Kidney epithelial cell (primary cell): ENCODE data around the gene KNDC1. TPM values are rescaled to one million over a fixed set of nuclear protein-coding genes. Genes with fewer than 3 reads are reported as not detected.
"Not testable (repeated sequence)": the region's sequence is repeated elsewhere in the genome, so short reads cannot be mapped to it uniquely, and the experiment has no call there.

Experiments
- DNase-seq: peaks from one replicate; pipeline ENCODE4 v3.0.0-alpha.2; 2010; ENCODE audit warnings: low read depth
- H3K27me3 ChIP-seq: 2 replicates; pipeline ENCODE4 v1.6.0; 2011; ENCODE audit warnings: low read length; ENCODE audit not compliant: control insufficient read depth, insufficient read depth
- H3K36me3 ChIP-seq: 2 replicates; pipeline ENCODE4 v1.5.1; 2011; ENCODE audit warnings: low read length; ENCODE audit not compliant: control insufficient read depth, insufficient read depth
- H3K4me3 ChIP-seq: 2 replicates; pipeline ENCODE4 v1.5.1; 2011; ENCODE audit warnings: low read depth, mild to moderate bottlenecking, control low read depth, low read length
- CTCF ChIP-seq: IDR thresholded peaks from 2 replicates; pipeline ENCODE4 v1.5.1; 2011; ENCODE audit warnings: mild to moderate bottlenecking, moderate library complexity, low read length, control low read depth, inconsistent platforms; ENCODE audit not compliant: insufficient read depth, poor library complexity, severe bottlenecking
- total RNA-seq: library from RNA; depleted of rRNA; stranded (reverse); fragments of >200 nt; gene quantifications from 2 replicates; pipeline ENCODE4 v1.2.3, GENCODE V29; 2015

KNDC1 gene
- total RNA-seq, 1 donor from 2014 or later = 0.13 TPM

- no peak for DNase-seq
- no peak for TF ChIP-seq CTCF
- Histone ChIP-seq H3K27me3 (peaks cover 8% of the 10 kb centered on the region), H3K36me3 (no peaks in the 10 kb centered on the region), H3K4me3 (no peak overlapping the region)
Observed at GRCh38 chr10:133143200-133143533, 16.9 kb upstream of the KNDC1 start.

DNA sequence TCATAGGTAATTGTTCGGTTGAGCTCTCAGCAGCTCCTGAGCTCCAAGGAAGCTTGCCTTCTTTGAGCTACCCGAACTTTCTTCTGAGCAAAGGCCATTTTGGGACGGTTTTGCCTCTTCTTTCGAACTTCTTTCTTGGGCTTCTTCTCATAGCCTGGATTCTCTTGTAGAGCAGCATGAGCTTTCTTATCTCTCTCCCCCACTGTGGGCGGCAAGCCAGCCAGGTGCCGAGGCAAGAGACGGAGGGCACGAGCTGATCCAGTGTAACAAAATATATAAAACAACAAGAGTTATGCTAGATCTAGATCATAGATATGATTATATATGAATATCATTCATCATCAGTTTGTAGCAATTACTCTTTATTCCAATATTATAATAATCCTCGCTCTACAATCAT is 16.5 kb upstream of the KNDC1 start:
- no peak for DNase-seq
- no peak for TF ChIP-seq CTCF
- Histone ChIP-seq H3K27me3 (peaks cover 9% of the 10 kb centered on the region), H3K36me3 (no peaks in the 10 kb centered on the region), H3K4me3 (no peak overlapping the region)

- H3K4me3 ChIP-seq = no peak overlapping the region
- H3K27me3 ChIP-seq = peaks cover 9% of the 10 kb centered on the region
- no peak for DNase-seq
- TF ChIP-seq CTCF = no peak
- no peaks in the 10 kb centered on the region for H3K36me3 ChIP-seq
Observed at GRCh38 chr10:133144771-133145170, 15.2 kb upstream of the KNDC1 start.

GRCh38 chr10:133150226-133150625 is 9.8 kb upstream of the KNDC1 start:
- no peaks in the 10 kb centered on the region for H3K36me3 ChIP-seq
- DNase-seq = no peak

DNA sequence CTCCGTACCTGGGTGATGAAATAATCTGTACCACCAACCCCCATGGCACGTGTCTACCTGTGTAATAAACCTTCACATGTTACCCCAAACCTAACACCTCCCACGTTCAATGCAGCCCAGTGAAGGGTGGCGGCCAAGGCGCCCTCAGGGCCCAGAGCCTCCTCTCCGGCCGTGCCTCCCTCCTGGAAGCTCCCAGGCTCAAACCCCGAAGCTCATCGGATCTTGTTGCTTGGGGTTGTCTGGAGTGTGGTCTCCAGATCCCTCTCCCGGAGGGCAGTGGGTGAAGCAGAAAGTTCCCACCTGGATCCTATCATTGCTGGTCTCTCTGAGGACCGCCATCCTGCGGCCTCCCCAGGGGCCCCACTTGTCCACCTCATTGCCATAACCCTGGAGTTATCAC is 9.4 kb upstream of the KNDC1 start:
- H3K27me3 ChIP-seq = peaks cover 3% of the 10 kb centered on the region
- no peak overlapping the region for H3K4me3 ChIP-seq
- no peaks in the 10 kb centered on the region for H3K36me3 ChIP-seq
- TF ChIP-seq CTCF = no peak
- DNase-seq = no peak

More at GRCh38 chr10:133150226-133150625, 9.8 kb upstream of the KNDC1 start:
- no peak for TF ChIP-seq CTCF
- peaks cover 3% of the 10 kb centered on the region for H3K27me3 ChIP-seq
- H3K4me3 ChIP-seq = no peak overlapping the region

DNA sequence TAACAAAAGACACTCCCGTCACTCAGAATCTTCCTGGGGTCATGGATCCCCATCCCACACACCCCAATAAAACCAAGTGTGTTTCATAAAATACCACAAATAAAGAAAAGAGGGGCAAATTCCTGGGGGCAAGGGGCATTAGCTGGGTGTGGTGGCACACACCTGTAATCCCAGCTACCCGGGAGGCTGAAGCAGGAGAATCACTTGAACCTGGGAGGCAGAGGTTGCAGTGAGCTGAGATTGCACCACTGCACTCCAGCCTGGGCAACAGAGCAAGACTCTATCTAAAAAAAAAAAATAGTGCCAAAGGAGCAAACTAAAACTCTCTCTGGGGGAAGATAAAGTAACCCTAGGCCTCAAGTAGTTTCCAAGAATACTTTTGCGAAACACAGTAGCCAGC is 8.9 kb upstream of the KNDC1 start:
- H3K27me3 ChIP-seq, H3K36me3 ChIP-seq, H3K4me3 ChIP-seq, DNase-seq: not testable (repeated sequence)
